K562 (cell line): ENCODE measurements around the gene CSTF1. TPM values are rescaled to one million over a fixed set of nuclear protein-coding genes. Genes with fewer than 3 reads are reported as not detected.

Experiments
- CBX2 ChIP-seq: fragments of 200-600 bp; sonication (generic); IDR thresholded peaks from one replicate; pipeline ENCODE4 v1.6.1; 2012; ENCODE audit warnings: mild to moderate bottlenecking, low read length, inconsistent platforms; ENCODE audit not compliant: insufficient read depth, poor library complexity, severe bottlenecking
- HES1 ChIP-seq: fragments of 450-650 bp; IDR thresholded peaks from 2 replicates; pipeline ENCODE4 v1.6.1; 2016; ENCODE audit warnings: low read depth, mild to moderate bottlenecking, moderate library complexity
- HMGN3 ChIP-seq: IDR thresholded peaks from 2 replicates; pipeline ENCODE4 v1.6.1; 2011; ENCODE audit warnings: borderline replicate concordance, low read depth, mild to moderate bottlenecking, mixed read lengths, low read length; ENCODE audit not compliant: insufficient read length; ENCODE audit errors: extremely low read depth
- KLF16 ChIP-seq: IDR thresholded peaks from 2 replicates; pipeline ENCODE4 v1.6.1; 2016; ENCODE audit warnings: antibody characterized with exemption
- MBD1 ChIP-seq: fragments of 250-450 bp; sonication (Bioruptor Pico); IDR thresholded peaks from 2 replicates; pipeline ENCODE4 v1.8.0; 2022; ENCODE audit warnings: inconsistent platforms
- NCOA1 ChIP-seq: fragments of 450-650 bp; IDR thresholded peaks from 2 replicates; pipeline ENCODE4 v1.6.1; 2016; ENCODE audit warnings: low read depth
- USF2 ChIP-seq: sonication (generic); formaldehyde crosslinking; IDR thresholded peaks from 2 replicates; pipeline ENCODE4 v1.5.0; 2020; ENCODE audit warnings: missing genetic modification reagents
- ZNF41 ChIP-seq: fragments of 250-450 bp; sonication (Bioruptor Pico); conservative IDR thresholded peaks from 2 replicates; pipeline ENCODE4 v1.4.0; 2020; ENCODE audit warnings: mild to moderate bottlenecking
- polyA plus RNA-seq, 8 experiments: library from polyadenylated mRNA; depleted of rRNA in 4 of 8; stranded (reverse) in 5 of 8; unstranded in 3 of 8; fragments of >200 nt; fragmentation: Nextera tagmentation in 2 of 8; fragmentation: Illumina TruSeq in 1 of 8; extraction: Ambion mirVana in 2 of 8; extraction: Trizol in 1 of 8; gene quantifications; 2 replicates each; pipeline versions ENCODE4 v1.2.1 to v1.2.3, GENCODE V29; 2011 to 2014; ENCODE audit warnings: inconsistent platforms in 1 of 8, missing spikeins in 1 of 8
- total RNA-seq, 7 experiments: library from RNA; depleted of rRNA in 6 of 7; stranded (reverse); fragments of >200 nt in 6 of 7; fragmentation: Illumina TruSeq in 2 of 7; extraction: Trizol in 2 of 7; gene quantifications; 2 replicates each; pipeline versions ENCODE4 v1.2.1 to v1.2.3, GENCODE V29; 2011 to 2021; ENCODE audit warnings: low replicate concordance in 1 of 7

The CSTF1 gene
- total and polyA plus RNA-seq, 9 of the 15 experiments (the other 6 are each of a cell fraction or from before 2014, with no cell fraction given), result 30.8 to 110 (median 53.4) TPM

DNA sequence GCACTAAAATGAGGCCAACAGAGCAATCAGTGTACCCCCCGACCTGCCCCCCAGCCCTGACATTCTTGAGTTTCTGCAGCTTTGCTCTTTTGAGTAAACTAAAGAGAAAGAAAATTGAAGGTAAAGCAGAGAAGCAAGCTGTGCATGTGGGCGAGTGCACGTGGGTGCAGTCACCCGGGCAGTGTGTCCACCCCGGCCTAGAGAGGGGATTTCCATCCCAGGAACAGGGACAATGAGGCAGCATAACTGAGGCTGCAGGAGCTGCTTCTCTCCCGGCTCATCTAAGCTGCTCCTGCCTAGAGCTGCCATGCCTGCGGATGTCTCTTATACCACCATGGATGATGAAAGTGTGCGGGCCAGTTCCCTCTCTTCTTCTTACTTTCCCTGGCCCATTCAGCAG lies 36.4 kb downstream of the CSTF1 start (continued):
- TF ChIP-seq HES1, result no peak
- TF ChIP-seq MBD1 (CRISPR knock-in tag), result no peak
- no peak for TF ChIP-seq KLF16
- TF ChIP-seq NCOA1, result no peak
- no peak for TF ChIP-seq USF2 (CRISPR knock-in tag)
- no peak for TF ChIP-seq HMGN3
- TF ChIP-seq ZNF41, result no peak
- TF ChIP-seq CBX2, result no peak
